HG02885 (cell line): ENCODE data around the gene FRMPD1.

Source experiments
- ATAC-seq: cut with Tn5 transposase; IDR thresholded peaks from one replicate; pipeline ENCODE4 v1.9.1; 2021; ENCODE audit warnings: mild to moderate bottlenecking; ENCODE audit not compliant: unreplicated experiment, poor library complexity

FRMPD1 gene

DNA sequence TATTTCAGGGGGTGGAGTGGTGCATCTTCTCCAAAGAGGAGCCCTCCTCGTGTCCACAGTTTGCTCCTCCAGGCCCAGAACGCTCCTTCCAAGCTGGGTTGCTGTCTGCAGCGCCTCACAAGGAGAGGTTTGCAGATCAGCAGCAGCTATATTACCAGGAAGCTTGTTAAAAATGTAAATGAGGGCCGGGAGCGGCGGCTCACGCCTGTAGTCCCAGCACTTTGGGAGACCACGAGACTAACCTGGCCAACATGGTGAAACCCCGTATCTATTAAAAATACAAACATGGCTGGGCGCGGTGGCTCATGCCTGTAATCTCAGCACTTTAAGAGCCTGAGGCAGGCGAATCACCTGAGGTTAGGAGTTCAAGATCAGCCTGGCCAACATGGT lies 25.0 kb upstream of the FRMPD1 start:
- no peak for ATAC-seq

DNA sequence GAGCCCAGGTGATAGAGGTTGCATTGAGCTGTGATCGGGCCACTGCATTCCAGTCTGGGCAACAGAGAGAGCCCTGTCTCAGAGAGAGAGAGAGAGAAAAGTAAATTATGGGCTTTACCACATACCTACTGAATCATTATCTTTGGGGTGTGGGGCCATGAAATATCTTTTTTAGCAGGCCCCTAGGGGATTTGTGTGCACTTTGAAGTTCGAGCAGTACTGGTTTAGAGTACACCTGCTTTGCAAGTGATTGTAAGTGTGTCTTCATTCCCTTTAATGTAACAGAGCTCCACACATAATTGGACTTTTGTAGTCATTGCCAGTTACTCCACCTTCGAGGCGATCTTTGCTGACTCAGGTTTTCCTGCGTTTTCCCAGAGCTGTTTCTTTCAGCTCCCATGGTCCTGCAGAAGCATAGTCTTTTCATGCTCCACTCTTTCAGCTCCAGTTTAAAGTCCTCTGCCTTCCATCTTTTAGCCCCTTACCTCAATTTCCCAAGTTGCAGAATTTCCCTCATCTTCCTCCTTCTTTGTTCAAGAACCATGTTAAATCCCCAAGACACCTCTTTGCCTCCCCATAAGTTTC lies 24.0 kb upstream of the FRMPD1 start:
- no peak for ATAC-seq

DNA sequence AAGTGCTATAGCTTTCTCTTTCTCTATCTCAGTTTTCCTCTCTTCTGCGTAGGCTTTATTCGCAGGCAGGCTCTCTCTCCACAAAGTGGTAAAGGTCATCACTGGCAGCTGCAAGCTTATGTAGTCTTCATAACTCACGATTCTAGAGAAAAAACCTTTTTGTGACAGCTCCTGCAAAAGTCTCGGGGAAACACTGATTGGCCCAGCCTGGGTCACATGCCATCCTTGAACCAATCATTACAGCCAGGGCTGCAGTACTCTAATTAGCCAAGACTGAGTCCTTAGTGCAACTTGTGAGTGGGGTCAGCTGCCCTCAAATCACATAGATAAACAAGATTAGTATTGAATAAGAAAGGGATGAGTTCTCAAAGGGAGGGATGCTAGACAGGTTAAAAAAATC lies 18.3 kb upstream of the FRMPD1 start:
- ATAC-seq, result no peak

DNA sequence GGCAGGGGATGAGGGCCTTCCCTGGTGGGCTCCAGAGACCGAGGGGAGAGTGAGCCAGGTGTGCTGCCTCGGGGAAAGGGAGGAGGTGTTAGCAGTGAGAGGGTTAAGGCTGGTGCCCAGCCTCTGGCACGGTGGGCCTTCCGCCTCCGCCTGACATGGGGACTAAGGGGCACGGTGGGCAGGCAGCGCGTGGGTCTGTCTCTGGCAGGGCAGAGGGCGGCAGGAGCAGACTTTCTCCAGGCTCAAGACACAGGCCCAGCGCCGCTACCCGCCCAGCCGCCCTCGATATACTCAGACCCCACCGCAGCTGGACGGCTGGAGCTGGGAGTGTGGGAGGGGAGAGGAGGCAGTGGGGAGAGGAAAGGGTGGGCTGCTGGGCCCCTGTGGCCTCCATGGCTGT lies 14.9 kb upstream of the FRMPD1 start:
- ATAC-seq, result no peak

DNA sequence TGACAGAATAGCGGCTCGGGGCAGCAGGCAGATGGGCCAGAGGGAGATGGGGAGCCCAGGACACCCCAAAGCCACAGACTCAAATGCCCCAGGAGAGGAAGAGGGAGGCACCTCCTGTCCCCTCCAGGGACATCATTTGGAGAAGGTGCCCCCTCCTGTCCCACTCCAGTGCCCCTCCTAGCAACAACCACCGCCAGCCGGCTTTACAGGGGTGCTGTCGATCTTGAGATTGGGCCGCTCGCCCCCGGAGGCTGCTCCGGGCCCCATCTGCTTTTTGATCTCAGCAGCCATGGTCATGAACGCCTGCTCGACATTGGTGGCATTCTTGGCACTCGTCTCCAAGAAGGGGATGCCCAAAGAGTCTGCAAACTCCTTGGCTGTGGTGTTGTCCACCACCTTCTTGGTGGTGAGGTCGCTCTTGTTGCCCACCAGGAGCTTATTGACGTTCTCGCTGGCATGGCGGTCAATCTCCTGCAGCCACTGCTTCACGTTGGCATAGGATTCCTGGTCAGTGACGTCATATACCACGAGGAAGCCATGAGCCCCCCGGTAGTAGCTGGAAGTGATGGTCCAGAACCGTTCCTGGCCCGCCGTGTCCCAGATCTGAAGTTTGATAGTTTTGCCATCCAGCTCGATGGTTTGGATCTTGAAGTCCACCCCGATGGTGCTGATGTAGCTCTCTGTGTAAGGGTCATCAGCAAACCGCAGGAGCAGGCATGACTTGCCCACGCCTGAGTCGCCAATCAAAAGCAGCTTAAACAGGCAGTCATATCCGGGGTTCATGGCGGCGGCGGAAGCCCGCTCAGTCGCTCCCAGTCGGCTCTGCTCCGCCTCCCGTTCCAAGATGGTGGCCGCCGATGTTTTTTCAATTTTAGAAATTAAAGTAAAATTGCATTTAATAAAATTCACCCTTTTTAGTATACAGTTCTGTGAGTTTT lies 14.0 kb upstream of the FRMPD1 start:
- no peak for ATAC-seq

DNA sequence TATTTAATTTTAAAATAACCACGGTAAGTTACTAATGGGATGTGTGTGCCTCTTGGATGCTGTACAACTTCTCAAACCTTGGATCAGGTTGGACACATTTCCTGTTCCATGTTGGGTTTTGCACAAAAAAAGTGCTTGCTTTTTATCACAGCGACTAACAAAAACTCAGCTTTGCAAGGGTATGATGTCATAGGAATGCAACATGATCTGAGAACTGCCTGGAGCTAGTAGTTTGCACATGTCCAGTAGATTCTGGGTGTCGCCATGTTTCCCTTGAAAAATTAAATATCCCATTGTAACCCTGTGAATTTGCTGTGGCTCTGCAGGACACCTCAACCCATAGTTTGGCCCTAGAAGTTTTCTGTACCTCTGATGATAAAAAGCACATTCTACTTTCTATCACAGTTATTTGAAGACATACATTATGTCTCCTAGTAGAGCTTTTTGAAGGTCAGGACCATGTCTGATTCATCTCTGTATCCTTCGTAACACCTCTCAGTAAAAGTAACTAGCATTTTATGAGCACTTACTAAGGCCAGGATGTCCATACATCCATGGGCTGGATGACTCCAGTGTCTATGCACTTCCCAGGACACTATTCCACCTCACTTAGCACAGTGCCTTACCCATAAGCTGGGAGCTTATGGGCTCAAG lies 11.5 kb upstream of the FRMPD1 start:
- no peak for ATAC-seq

DNA sequence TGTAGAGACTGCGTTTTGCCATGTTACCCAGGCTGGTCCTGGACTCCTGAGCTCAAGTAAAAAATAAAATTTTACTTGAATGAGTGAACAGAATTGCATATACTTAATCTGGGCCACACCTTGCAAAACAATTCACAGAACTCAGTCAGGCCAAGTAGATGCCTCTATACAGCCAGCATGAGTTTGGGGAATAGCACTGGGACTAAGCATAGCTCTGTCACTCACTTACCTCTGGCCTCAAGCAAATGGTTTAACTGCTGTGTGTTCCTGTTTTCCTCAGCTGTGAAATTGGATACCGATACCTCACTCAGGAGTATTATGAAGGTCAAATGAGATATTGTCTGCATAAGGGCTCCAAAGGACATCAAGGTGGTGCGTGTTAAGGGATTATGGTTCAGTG lies 10.9 kb upstream of the FRMPD1 start:
- no peak for ATAC-seq

DNA sequence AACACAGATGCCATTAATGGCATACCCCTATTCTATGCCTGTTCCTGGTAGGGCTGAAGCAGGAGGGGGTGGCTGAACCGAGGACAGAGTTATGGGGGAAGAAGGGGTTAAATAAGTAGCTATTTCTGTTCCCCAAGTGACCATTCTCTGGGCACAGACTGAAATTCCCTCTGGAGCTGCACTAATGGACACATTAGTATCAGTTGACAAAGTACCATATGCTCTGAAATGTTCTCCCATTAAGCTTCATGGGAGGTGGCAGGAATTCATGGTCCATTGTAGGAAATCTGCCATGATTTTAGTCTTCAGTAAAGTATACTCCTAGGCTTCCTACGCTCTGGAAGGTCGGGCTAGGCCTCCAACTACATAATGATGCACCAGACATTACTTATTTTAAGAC lies 10.5 kb upstream of the FRMPD1 start:
- no peak for ATAC-seq

DNA sequence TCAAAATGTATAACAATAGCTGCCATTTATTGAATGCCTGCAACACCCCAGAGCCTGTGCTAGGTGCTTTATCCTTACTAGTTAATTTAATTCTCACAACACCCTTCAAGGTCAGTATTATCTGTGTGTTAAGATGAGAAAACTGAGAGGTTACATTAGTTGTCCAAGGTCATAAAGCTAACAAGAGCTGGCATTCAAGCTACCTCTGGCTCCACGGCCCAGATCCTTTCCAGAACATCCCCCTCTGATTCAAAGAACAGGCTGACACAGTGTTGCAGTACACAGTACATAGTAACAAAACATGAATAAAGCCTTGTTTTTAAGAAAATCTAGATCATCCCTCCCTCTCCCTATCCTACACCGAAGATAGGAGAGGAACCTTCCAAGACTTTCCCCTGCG lies 9.4 kb upstream of the FRMPD1 start:
- no peak for ATAC-seq

DNA sequence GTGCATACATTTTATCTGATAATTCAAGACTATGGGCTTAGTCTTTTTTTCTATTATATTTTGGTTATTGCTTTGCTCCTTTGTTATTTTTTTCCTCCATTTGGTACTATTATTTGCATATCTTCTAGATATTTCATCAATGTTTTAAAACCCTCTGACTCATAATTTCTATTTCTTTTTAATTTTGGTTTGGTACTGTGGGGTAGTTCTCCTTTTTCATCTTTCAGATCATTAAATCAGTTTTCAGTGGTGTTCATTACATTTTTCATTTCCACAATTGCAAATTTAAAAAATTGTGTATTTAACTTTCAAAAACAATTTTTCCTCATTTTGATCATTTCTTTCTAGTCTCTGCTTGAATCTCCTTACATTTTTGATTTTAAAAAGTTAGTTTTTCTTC lies 7.5 kb upstream of the FRMPD1 start:
- no peak for ATAC-seq

DNA sequence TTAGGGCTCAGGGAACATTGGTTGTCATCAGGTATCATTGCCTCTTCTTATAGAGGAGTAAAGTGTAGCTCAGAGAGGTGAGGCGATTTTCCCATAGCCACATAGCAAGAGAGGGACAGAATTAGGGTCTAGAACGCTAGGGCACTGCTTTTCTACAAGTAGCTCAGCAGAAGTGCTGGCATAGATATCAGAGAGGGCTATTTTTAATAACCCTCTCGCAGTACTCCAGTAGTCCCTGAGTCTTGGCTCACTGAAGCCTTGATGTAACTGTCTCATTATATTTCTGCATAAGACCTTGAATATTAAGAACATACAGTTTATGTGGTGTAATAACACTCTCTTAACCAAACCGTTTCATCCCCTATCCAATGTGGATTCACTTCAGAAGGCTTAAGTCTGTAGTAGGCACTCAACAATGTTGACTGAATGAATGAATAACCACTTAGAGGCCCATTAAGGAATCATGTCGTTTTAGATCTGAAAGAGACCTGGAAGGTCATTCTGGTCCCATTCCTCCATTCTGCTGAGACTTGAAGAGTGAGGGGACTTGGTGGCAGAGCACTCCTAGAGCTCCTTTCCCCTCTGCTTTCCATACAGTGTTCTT lies 4.7 kb upstream of the FRMPD1 start:
- no peak for ATAC-seq

DNA sequence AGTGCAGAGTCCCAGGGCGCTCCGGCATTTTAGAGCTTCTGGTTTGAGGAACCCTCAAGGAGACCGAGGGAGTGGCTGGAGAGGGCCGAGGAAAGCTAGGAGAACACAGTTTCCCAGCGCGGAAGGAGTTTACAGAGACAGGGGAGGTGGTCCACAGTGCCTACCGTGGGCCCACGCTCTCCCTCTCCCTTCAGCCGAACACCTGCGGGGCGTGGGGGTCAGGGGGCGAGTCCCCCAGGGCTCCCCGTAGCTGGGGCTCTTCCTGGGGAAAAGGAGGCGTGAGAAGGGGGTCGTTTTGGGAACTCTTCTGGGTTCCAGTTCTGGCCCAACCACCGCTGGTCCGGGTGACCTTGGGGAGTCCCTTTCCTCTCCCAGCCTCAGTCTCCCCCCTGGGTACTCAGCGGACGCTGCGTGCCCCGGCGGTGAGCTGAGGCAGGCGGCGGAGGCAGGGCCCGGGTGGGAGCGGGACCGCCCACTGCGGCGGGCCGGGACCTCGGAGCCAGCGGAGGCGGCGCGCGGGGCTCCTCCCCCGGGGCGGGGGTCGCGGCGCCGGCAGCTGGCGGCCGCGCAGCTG lies 368 bp upstream of the FRMPD1 start:
- no peak for ATAC-seq

DNA sequence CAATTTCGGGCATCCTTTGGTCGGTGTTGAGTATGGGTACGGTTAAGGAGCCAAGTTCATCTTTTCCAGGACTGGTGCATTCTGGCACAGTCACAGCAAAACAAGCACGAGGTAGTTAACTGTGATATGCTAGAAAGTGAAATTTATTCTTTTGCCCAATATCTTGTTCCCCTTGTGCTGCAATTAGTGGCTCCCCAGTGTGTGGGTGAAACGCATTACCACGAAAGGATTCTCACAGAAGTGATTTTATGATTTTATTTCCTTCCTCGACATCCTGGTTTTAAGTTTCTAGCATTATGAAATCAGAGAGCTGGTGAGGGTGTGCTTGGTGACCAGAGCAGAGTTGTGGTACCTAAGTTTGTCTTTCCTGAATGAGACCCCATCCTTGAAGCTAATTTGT lies 1.5 kb downstream of the FRMPD1 start:
- ATAC-seq, result no peak

DNA sequence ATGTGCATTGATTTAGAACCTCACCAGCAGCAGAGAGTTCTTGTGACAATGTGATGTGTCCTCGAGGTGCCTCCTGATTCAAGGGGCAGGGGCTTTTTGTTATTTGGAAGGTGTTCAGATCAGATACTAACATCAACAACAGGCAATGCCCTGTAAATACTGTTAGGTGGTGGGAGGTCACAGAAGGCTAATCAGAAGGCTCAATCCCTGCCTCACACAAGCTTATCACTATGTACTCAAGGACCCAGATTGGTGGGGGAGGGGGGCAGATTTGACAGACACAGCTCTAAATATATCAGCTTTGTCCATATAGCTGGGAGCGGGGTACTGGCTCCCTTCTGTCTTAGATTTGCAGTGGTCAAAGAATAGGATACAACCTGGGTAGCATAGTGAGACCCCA lies 2.6 kb downstream of the FRMPD1 start:
- no peak for ATAC-seq

DNA sequence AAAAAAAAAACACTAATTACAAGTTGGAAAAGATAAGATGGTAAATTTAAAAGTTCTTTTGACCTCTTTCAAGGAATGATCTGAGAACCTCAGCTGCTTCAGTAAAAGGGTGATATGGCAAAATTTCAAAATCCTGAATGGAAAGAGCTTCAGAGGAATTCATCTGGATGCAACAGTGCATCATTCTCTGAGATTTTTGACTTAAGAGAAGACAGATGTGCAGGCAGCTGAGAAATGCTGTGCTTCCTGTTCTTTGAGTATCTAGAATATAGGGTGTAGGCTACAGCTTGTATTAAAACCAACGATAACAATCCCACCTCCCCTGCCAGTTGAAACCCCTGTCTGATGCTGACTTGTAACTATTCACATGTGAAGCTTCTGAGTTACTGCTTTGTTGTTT lies 6.2 kb downstream of the FRMPD1 start:
- ATAC-seq, result no peak

DNA sequence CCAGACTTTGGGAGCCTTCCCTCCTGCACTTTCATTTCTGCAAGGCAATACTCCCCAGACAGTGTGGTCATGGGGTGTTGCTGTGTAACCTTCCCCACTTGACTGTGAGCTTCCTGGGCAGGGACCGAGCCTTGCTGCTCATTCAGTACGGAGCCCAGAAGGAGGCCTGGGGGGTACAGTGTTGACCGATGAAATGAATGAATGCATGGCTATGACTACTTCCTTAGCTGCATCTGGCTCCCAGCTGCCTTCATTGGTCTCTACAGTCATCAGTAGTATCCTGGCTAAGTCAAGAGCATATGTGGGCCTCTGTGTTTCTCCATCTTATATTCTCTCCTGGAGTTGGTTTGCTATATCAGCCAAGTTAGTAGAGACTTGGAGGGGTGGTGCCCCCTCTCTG lies 9.9 kb downstream of the FRMPD1 start:
- no peak for ATAC-seq

DNA sequence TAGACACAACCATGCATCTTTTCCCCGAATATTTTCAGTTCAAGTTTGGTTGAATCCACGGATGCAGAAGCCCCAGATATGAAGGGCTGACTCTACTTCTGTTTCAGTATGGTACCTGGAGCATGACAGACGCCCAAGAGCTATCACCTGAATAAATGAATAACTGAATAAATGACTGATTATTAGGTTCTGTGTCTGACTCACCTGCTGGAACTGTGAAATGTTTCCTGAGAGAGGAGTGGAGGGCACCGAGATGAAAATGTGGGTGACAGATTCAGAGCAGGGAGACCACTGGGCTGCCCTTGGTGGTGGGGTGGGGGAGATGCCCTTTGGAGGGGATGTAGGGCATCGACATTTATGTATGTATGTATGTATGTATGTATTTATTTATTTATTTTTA lies 13.2 kb downstream of the FRMPD1 start:
- no peak for ATAC-seq

DNA sequence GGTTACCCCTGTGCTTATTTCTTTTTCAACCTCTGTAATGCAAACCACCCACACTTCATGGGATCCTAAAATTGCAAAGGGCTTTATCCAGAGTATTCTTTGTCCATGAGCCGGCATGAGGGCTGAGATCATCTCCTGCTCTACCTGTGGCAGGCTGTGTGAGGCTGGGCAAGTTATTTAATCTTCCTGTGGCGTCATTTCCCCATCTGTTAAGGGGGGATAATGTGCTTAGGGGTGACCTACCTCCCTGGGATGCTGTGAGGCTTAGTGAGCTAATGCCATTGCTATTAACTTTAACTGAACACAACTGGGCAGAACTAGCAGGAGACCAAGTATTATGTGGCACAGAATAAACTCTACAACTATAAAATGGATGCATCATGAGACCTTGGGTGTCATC lies 17.0 kb downstream of the FRMPD1 start:
- ATAC-seq, result no peak

DNA sequence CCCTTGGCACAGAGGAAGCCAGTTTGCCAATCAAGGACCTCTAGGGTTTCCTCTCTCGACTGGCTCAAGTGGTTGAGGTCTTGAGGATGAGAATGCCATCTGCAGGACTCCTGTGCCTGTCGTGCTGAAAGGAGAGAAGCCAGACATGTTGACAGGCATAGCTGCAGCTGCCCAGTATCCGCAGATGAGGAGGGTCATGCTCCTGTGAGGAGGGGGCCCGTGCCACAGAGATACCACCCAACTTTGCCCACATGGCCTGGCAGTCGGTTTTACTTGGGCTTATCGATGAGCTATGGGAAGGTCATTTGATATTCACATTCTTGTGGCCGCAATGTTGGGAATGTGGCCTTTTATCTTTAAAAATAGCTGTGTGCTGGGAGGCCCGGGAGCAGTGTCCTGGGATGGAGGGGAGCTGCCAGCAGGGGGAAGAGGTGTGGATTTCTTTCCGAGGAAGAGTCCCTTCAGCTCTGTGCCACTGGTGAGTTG lies 17.4 kb downstream of the FRMPD1 start:
- ATAC-seq, result no peak

DNA sequence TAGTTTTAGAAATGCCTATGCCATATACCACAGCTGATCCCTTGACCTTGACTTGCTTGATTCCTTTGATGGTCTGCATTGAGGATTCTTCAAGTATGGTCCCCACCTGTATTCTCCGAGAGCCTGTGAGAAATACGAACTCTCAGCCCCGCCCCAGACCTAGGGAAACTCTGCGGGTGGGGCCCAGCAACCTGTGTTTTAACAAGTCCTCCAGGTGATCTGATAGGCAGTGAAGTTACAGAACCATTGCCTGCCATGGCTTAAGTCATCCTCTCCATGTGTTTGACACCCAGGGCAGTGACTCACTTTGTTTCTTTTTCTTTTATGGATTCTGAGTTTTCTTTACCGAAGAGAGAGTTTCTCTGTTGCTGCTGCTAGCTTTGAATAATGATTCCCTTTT lies 18.5 kb downstream of the FRMPD1 start:
- no peak for ATAC-seq

DNA sequence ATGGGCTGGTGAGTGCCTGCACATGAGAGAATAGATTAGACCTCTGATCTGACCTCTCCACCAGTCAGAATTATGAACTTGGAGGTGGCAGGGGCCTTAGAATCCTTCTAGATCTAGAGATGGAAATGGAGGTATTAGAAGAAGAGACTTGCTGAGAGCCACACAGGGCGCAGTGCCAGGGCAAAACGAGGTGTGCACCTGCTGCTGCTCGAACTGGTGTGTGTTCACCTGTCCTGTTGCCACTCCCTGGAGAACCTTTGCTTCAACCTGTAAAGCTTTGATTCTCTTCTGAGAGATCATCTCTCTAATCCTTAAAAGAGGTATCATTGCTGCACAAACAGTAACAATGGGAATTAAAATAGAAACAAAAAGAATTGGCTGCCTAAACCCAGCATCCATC lies 24.9 kb downstream of the FRMPD1 start:
- no peak for ATAC-seq
